NCI-H1417 treated with DMSO at 0.1 percent for 48 hours (cell line): Measurements from ENCODE around the gene NRL.
"Not testable (repeated sequence)": the region's sequence is repeated elsewhere in the genome, so short reads cannot be mapped to it uniquely, and the experiment has no call there.

ENCODE experiments used
- DNase-seq: peaks from one replicate; lab custom pipeline; 2025; lab: John Stamatoyannopoulos, UW

The NRL gene

DNA sequence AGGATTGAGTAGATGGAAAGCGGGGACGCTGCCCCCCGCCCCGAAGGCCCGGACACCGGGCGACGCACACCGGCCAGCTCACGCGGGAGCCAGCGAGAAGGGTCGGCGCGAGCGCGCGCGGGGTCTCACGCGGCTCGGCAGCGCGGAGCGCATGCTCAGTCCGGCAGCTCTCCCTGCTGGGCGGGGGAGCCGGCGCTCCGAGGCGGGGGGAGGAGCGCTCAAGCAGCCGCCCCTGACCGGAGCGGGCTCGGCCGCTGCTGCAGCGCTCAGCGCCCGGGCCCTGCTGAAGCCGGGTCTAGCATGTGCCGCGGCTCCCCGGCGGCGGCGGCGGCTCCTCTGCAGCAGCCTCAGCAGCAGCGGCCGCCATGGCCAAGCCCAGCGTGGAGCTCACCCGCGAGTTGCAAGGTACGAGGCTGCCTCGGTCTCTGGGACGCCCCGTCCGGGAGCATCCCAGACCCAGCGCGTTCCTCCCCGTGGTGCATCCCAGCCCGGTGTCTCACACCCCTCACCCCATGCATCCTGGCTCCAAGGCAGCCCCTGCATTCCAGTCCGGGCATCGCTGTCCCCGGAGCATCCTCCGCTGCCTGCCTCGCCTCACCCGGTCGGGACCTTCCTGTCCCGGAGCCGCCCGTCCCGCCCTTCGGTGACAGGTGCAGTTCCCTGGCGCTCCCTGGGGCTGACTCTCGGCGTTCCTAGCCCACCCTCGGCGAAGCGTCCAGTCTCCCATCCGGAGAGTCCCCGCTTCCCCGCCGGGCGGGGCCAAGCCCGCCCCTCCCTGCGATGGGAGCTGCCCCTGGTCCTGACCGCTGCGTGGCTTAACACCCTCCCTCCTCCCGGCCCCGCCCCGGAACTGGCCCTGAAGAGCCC is 62.7 kb downstream of the NRL start, which contains the start of gene CARMIL3:
CARMIL3 (plus strand) TSS at position 221 of the 867 bp plus-strand sequence; CDS start at position 366, 145 bp downstream.
- DNase-seq, result no peak

DNA sequence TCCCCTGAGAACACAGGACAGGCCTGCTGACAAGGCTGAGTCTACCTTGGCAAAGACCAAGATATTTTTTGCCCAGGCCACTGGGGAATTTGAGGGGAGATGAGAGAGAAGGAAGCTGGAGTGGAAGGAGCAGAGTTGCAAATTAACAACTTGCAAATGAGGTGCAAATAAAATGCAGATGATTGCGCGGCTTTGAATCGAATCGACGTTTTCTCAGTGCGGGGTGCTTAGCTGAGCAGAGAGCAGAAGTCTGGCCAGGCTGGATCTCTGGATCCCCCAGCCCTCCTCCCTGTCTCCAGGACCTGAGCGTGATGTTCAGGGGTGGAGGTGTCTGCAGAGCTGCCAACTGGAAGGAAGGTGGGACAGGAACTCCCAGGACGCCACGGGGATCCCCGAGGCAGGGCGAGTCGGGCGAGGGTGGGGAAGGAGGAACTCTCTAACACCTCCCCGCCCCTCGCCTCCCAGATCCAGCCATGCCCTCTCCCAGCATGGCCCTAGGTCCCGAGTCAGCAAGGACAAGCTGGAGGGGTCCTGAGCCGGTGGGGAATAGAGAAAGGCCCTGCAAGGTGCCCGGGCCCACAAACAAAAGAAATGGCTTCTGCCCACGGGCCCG is 63.5 kb downstream of the NRL start:
- no peak for DNase-seq

DNA sequence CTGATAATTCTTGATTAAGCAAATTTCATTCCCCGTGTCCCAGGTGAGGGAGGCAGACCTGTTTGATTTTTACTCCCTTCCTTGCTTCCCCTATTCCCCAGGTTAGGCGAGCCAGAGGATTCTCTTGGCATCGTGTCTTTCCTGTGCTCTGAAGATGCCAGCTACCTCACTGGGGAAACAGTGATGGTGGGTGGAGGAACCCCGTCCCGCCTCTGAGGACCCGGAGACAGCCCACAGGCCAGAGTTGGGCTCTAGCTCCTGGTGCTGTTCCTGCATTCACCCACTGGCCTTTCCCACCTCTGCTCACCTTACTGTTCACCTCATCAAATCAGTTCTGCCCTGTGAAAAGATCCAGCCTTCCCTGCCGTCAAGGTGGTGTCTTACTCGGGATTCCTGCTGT is 64.0 kb downstream of the NRL start:
- DNase-seq, result not testable (repeated sequence)

DNA sequence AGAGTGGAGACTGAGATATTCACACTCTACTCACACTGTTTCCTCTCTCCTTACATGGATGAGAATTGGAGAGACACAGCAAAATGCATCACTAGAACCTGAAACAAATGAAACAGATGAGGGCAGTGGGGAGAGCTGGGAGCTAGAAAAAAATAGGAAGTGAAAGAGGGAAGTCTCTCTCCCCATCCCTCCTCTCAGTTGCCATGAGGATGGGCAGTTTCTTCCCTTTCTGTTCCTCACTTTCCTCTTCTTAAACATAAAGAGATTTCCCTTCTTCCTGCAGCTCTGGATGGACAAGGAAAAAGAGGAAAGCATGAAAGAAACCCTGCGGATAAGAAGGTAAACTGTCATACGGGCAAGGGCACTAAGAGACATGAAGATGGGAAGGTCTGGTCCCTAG is 65.7 kb downstream of the NRL start:
- not testable (repeated sequence) for DNase-seq

DNA sequence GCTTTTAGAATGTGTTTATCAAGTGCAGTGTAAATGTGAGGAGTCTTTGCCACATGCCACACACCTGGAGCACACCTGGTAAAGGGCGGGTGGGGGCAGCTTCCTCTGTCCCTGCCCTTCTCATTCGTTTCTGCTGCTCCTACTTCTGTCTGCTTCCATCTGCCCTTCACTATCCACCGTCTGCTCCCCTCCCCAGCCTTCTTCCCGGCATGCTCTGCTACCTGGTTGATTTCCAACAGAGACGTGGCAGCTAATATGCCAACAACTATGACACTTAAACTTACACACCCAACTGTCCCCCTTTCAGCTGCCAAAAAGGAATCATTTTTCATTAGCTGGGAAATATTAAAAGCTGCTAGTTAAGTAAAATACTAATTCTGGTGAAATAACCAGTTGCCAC is 72.0 kb downstream of the NRL start:
- no peak for DNase-seq

DNA sequence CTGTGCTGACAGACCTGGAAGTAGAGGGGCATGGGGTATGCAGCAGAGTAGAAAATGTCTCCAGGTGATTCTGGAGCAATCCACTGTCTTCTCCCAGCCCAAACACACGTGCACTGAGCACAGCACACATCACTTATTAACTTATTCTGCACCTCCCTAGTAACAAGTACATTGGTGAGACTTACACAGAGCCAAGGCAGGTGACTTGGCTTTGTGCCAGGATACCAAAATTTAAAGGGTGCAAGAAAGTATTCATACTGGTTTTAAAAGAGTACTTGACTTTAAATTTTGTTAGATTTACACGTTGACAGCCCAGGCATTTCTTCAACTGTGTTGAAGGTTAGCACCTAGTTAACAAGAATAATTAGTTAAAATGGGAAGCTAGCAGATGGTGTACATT is 74.1 kb downstream of the NRL start:
- DNase-seq, result no peak

DNA sequence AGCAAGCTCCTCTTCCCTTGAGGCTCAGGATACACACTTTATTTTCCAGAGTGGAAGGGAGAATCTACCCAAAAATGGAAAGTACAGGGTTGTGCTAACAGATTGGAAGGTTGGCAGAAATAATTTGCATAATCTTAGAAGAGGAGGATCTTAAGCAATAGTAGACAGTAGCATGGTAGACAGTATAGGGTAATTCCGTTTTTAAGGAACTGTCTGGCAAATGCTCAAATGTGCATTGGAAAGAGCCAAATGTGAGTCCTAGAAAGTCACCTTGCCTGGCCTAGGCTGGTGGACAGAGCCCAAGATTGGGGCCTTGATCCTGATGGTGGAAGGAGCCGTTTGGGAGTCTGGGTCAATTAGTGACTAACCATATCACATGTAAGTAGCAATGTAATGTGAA is 76.1 kb downstream of the NRL start:
- DNase-seq, result no peak

DNA sequence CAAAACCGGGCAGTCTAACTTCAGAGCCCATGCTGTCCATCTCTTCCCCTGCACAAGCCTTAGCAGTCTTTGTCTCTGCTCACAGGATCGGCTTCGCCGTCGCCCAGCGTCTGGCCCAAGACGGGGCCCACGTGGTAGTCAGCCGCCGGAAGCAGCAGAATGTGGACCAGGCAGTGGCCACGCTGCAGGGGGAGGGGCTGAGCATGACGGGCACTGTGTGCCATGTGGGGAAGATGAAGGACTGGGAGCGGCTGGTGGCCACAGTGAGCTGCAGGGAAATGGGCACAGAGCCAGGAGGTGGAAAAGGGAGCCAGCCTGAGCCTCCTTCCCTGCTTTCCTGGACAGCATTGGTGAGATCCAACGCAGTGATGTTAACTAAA is 77.1 kb downstream of the NRL start:
- no peak for DNase-seq

DNA sequence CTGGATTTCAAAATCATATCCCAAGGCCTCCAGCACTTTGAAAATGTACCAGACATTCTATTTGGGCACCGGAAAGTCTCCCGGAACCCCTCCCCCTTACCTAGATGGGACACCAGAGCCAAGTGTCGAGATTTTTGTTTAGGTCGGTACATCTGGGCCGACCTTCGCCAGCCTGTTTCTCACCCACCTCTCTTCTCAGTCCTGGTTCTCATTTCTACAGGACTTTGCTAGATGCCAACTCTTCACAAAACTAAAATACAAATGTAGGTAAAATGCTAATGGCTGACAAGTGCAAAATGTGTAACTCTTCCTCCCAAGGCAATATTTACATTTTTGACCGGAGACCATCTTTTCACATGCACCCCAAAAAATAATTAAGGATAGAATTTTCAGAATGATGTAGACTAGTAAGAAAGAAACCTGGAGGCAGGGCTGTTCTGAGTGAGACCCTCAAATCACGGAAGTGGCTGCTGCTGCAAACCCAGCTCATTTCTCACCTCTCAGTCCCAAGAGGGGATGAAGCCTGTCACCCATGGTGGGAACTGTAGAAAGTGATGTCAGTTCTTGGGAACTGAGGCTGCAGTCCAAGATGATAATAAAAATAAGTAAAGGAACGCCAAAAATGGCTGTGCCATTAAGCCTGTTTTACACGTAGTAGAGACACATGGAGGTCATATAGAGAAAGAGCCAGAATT is 77.6 kb downstream of the NRL start:
- DNase-seq, result not testable (repeated sequence)

DNA sequence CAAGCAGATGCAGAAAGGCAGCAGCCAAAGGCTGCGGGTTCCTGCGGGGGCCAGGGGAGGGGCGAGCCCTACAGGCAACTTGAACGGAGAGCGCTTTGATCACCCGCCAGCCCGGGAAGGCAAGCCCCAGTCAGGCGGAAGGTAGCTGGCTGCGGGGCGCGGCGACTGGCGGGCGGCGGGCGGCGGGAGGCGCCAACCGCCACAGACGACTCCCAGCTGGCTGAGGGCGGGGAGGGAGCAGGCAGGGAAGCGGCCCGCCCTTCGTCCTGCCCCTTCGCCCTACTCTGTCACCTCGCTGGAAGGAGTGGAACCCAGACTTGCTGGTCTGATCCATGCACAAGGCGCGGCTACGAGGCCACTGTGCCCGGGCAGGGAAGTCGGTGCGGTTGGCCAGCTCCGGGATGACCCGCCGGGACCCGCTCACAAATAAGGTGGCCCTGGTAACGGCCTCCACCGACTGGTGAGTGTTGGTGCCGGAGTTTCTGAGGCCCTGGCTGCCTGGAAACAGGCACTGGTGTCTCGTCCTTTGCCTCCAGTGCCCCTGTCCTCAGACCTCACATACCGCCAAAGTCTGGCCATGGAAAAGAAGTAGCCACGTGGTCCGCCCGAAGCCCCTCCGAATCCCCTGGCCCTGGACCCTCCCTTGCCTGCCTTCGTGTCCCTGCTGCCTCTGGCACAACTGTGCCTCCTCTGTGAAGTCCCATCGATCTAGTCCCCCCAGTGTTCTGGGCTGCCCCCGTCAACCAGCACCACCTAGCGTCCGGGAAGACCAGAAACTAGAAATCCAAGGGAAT is 78.4 kb downstream of the NRL start:
- DNase-seq, result peak; percentile 38

DNA sequence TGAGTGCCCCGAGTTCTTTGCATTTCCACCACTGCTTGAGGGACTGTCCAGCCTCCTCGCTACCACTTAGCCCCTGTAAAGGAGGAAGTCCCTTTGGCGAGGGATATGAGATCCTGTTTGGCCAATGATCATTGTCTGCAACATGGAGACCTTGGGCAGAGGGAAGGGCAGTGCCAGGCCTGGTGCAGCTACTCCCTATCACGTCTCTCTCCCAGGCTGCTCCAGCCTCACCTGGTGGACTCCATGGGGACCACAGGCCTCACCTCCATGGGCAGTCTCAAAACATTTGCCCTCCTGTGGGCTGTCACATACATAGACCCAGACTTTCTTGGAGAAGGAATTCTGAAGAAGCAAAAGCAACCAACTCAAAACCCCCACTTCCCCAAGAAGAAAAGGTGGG is 79.0 kb downstream of the NRL start:
- DNase-seq, result not testable (repeated sequence)

DNA sequence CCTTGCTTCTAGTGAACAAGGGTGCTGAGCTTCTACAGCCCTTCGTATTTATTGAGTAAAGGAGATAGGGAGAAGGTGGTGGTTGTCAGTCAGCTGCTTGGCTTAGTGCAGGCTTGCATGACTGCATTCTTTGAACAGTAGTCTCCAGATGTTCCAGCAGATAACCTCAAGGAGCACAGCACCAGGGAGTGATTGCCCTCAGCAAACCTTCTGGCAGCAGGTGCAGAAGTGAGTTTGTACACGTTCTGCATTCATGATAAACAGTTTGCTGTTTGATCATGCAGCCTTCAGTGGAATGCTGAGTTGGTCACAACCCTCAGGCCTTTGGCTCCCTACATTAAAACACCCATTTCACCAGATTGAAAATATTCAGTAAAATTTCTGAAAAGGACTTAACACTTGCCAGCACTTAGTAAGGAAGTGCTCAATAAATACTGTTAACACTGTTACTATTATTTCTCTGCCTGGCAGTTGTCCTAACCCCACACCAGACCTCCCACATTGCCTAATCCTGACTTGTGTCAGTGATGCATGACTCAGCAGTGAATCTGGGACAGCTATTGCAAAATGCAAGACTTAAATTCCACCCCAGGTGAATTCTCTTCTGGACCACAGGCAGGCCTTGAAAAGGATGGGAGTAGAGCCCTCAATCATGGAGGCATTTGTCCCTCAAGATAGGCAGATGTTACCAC is 81.9 kb downstream of the NRL start:
- no peak for DNase-seq

DNA sequence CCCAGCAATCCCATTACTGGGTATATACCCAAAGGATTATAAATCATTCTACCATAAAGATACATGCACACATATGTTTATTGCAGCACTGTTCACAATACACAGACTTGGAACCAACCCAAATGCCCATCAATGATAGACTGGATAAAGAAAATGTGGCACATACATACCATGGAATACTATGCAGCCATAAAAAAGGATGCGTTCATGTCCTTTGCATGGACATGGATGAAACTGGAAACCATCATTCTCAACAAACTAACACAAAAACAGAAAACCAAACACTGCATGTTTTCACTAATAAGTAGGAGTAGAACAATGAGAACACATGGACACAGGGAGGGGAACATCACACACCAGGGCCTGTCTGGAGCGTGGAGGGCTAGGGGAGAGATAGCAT is 83.4 kb downstream of the NRL start:
- not testable (repeated sequence) for DNase-seq

DNA sequence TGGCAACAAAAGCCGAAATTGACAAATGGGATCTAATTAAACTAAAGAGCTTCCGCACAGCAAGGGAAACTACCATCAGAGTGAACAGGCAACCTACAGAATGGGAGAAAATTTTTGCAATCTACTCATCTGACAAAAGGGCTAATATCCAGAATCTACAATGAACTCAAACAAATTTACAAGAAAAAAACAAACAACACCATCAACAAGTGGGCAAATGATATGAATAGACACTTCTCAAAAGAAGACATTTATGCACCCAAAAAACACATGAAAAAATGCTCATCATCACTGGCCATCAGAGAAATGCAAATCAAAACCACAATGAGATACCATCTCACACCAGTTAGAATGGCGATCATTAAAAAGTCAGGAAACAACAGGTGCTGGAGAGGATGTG is 85.1 kb downstream of the NRL start:
- not testable (repeated sequence) for DNase-seq
